Adrenal gland (tissue), 12 donors: ENCODE results near the gene ZNF324. TPM values are rescaled to one million over a fixed set of nuclear protein-coding genes. Genes with fewer than 3 reads are reported as not detected.
"Not testable (repeated sequence)": the region's sequence is repeated elsewhere in the genome, so short reads cannot be mapped to it uniquely, and the experiment has no call there.

Experiments
- DNase-seq, 7 donors: peaks; one replicate each; pipeline ENCODE4 v3.0.0-alpha.2; 2019 to 2020
- H3K27ac ChIP-seq, 5 donors: fragments of 200-600 bp; sonication (generic) in 4 of 5; 1 replicate in 3 of 5; 2 replicates in 2 of 5; pipeline versions ENCODE4 v1.5.1 to v1.8.0; 2016 to 2020; ENCODE audit warnings: mild to moderate bottlenecking in 1 of 5
- H3K27me3 ChIP-seq: fragments of 200-600 bp; 2 replicates; pipeline ENCODE4 v1.8.0; 2021
- H3K36me3 ChIP-seq, 2 donors: fragments of 200-600 bp; replicated peaks in 1 of 2; 1 replicate in 1 of 2; 2 replicates in 1 of 2; pipeline versions ENCODE4 v1.5.1 to v1.8.0; 2018 to 2022
- H3K4me1 ChIP-seq, 2 donors: fragments of 200-600 bp; replicated peaks in 1 of 2; 1 replicate in 1 of 2; 2 replicates in 1 of 2; pipeline versions ENCODE4 v1.5.1 to v1.8.0; 2018 to 2021
- H3K4me3 ChIP-seq, 4 donors: fragments of 200-600 bp; sonication (generic) in 3 of 4; one replicate each; pipeline ENCODE4 v1.5.1; 2016 to 2018
- H3K9me3 ChIP-seq, 3 donors: fragments of 200-600 bp; sonication (generic) in 1 of 3; replicated peaks in 1 of 3; 1 replicate in 2 of 3; 2 replicates in 1 of 3; pipeline versions ENCODE4 v1.5.1 to v1.8.0; 2016 to 2021
- CTCF ChIP-seq, 6 experiments: fragments of 450-650 bp in 4 of 6; fragments of 200-600 bp in 2 of 6; sonication (generic) in 1 of 6; IDR thresholded peaks; 1 replicate in 5 of 6; 2 replicates in 1 of 6; pipeline versions ENCODE4 v1.5.1 to v1.8.0; 2016 to 2021; ENCODE audit warnings: antibody characterized with exemption in 6 of 6, mild to moderate bottlenecking in 2 of 6, moderate library complexity in 1 of 6
- POLR2A ChIP-seq, 2 donors: fragments of 450-650 bp; IDR thresholded peaks; one replicate each; pipeline ENCODE4 v1.6.1; 2017; ENCODE audit warnings: antibody characterized with exemption in 2 of 2, mild to moderate bottlenecking in 2 of 2, moderate library complexity in 1 of 2
- WGBS, 4 donors: extraction: QIAGEN DNeasy Blood & Tissue Kit in 2 of 4; methylation state at CpG; one replicate each; pipeline versions ENCODE4 v1.1.5 to v1.1.7; 2013 to 2017; 5-methylcytosine and 5-hydroxymethylcytosine counted together
- intact Hi-C, 2 donors: fragments of 100-400 bp; cut with DNase I; formaldehyde crosslinking; loops; one replicate each; pipeline versions ENCODE4 v1.14.1 to v1.15.0; 2022 to 2023
- polyA plus RNA-seq, 3 donors: library from polyadenylated mRNA; stranded (reverse); fragments of 200-250 nt in 2 of 3; fragments of 350-450 nt in 1 of 3; fragmentation: Illumina TruSeq in 1 of 3; extraction: RNeasy Lipid Tissue Mini Kit (QIAGEN cat#74804) in 1 of 3; gene quantifications; one replicate each; pipeline ENCODE4 v1.2.3, GENCODE V29; 2013 to 2014
- total RNA-seq, 9 donors: library from RNA; depleted of rRNA in 4 of 9; stranded (reverse); fragments of >200 nt in 4 of 9; fragments of 120-200 nt in 1 of 9; fragmentation: NEBNext Ultra II Directional in 1 of 9; extraction: Animal tissue kit (Norgen Biotek cat#: 25700) in 1 of 9; gene quantifications; one replicate each; pipeline versions ENCODE4 v1.1.0 to v1.2.4, GENCODE V29; 2013 to 2023
- donor health status: healthy with polysubstance abuse.
- donor health status: Bipolar disorder and iron deficiency.
- donor health status: DM: yes; HTN: yes; CAD: no.
- donor health status: DM: no; HTN: no; CAD: no.
- donor health status: DM: no; HTN: no; CAD: no.
- donor health status: DM: yes; HTN: yes; CAD: no.

Gene ZNF324
- total and polyA plus RNA-seq, 12 donors, result 2.1 to 58.3 (median 10.9) TPM

GRCh38 chr19:58497634-58498170 is 30.8 kb downstream of the ZNF324 start:
- 83 to 91% (median 90%) methylated on average over 7 to 8 of the region's 8 CpGs for WGBS, 4 donors
- no peaks in the 10 kb centered on the region for H3K9me3 ChIP-seq
- no peaks in the 10 kb centered on the region for H3K27me3 ChIP-seq
- H3K4me1 ChIP-seq, result peaks cover 6 to 15% of the 10 kb centered on the region in 2 donors
- intact Hi-C loops, result no loop called here
- no peak overlapping the region for H3K27ac ChIP-seq
- DNase-seq, result no peak
- H3K4me3 ChIP-seq, result no peak overlapping the region
- H3K36me3 ChIP-seq, result no peaks in the 10 kb centered on the region
- TF ChIP-seq POLR2A (IDR thresholded peaks at IDR 0.05), result no peak
- no peak for TF ChIP-seq CTCF (IDR thresholded peaks at IDR 0.05)

- intact Hi-C loops, result no loop called here
- Histone ChIP-seq H3K4me3 (peak overlapping the region in 2 of 4 donors; percentile 7 to 60), H3K27ac (peak overlapping the region in 1 of 5 donors; percentile 57), H3K36me3 (no peaks in the 10 kb centered on the region), H3K4me1 (peaks cover 6 to 15% of the 10 kb centered on the region in 2 donors), H3K27me3 (no peaks in the 10 kb centered on the region), H3K9me3 (no peaks in the 10 kb centered on the region)
- 58 to 62% (median 60%) methylated on average over 10 to 22 of the region's 22 CpGs for WGBS, 4 donors
- peak in 2 of 7 donors; percentile 23 to 49 for DNase-seq
- TF ChIP-seq POLR2A (IDR thresholded peaks at IDR 0.05), result no peak
- no peak for TF ChIP-seq CTCF (IDR thresholded peaks at IDR 0.05)
Observed at GRCh38 chr19:58498316-58499020, 31.6 kb downstream of the ZNF324 start.

GRCh38 chr19:58499021-58499927 is 32.4 kb downstream of the ZNF324 start:
- 1 to 3% (median 2%) methylated on average over 34 to 59 of the region's 60 CpGs for WGBS, 4 donors
- Histone ChIP-seq H3K36me3 (no peaks in the 10 kb centered on the region), H3K27ac (peak overlapping the region in 4 of 5 donors; percentile 54 to 81 (median 76)), H3K4me3 (peak overlapping the region; percentile 16 to 65 (median 48)), H3K27me3 (no peaks in the 10 kb centered on the region), H3K4me1 (peaks cover 6 to 15% of the 10 kb centered on the region in 2 donors), H3K9me3 (no peaks in the 10 kb centered on the region)
- intact Hi-C loops, result no loop called here
- TF ChIP-seq POLR2A (IDR thresholded peaks at IDR 0.05), result peak; percentile 24 to 63
- peak in 3 of 6 experiments; percentile 29 to 54 (median 33) for TF ChIP-seq CTCF (IDR thresholded peaks at IDR 0.05)
- DNase-seq, result peak; percentile 99 to 100 (median 100)

GRCh38 chr19:58500242-58500641 is 33.4 kb downstream of the ZNF324 start:
- Histone ChIP-seq H3K36me3 (no peaks in the 10 kb centered on the region), H3K9me3 (no peaks in the 10 kb centered on the region), H3K4me3 (peak overlapping the region in 1 of 4 donors; percentile 60), H3K27ac (no peak overlapping the region), H3K4me1 (peaks cover 6 to 15% of the 10 kb centered on the region in 2 donors), H3K27me3 (no peaks in the 10 kb centered on the region)
- peak in 1 of 7 donors; percentile 22 for DNase-seq
- intact Hi-C loops, result no loop called here
- 92 to 95% (median 93%) methylated on average over 10 to 14 of the region's 14 CpGs for WGBS, 4 donors
- TF ChIP-seq CTCF (IDR thresholded peaks at IDR 0.05), result no peak
- TF ChIP-seq POLR2A (IDR thresholded peaks at IDR 0.05), result no peak

- H3K27me3 ChIP-seq, H3K4me1 ChIP-seq, H3K9me3 ChIP-seq, DNase-seq, H3K36me3 ChIP-seq, H3K27ac ChIP-seq, H3K4me3 ChIP-seq, intact Hi-C loops: not testable (repeated sequence)
- 65 to 78% (median 73%) methylated on average over 7 to 8 of the region's 8 CpGs for WGBS, 4 donors
Observed at GRCh38 chr19:58507602-58508223, 40.8 kb downstream of the ZNF324 start.
